ACC112 (cell line): ENCODE measurements around the gene ITPA.

Experiments used
- H2AFZ ChIP-seq: fragments of 200-600 bp; sonication (generic); one replicate; pipeline ENCODE4 v1.6.0; 2017; ENCODE audit warnings: antibody characterized with exemption, low read length; ENCODE audit not compliant: unreplicated experiment
- H3K27ac ChIP-seq: fragments of 200-600 bp; sonication (generic); 2 replicates; pipeline ENCODE4 v1.5.1; 2014; ENCODE audit warnings: low read depth, mild to moderate bottlenecking, antibody characterized with exemption, low read length, moderate library complexity
- H3K27me3 ChIP-seq: fragments of 200-600 bp; sonication (generic); 2 replicates; pipeline ENCODE4 v1.6.1; 2014; ENCODE audit warnings: mild to moderate bottlenecking, antibody characterized with exemption, low read length, moderate library complexity, mixed read lengths; ENCODE audit not compliant: insufficient read depth
- H3K36me3 ChIP-seq: fragments of 200-600 bp; sonication (generic); 2 replicates; pipeline ENCODE4 v1.6.1; 2016; ENCODE audit warnings: mild to moderate bottlenecking, antibody characterized with exemption, low read length, moderate library complexity, mixed read lengths; ENCODE audit not compliant: insufficient read depth
- H3K4me1 ChIP-seq: fragments of 200-600 bp; sonication (generic); one replicate; pipeline ENCODE4 v1.6.1; 2016; ENCODE audit warnings: low read length, mixed read lengths; ENCODE audit not compliant: insufficient read depth, unreplicated experiment, control insufficient read depth
- H3K4me3 ChIP-seq: fragments of 200-600 bp; sonication (generic); 2 replicates; pipeline ENCODE4 v1.5.1; 2014; ENCODE audit warnings: mild to moderate bottlenecking, low read depth, low read length
- H3K79me2 ChIP-seq: fragments of 200-600 bp; sonication (generic); one replicate; pipeline ENCODE4 v1.6.0; 2016; ENCODE audit warnings: low read length; ENCODE audit not compliant: control insufficient read depth, unreplicated experiment, insufficient read depth

ITPA gene

DNA sequence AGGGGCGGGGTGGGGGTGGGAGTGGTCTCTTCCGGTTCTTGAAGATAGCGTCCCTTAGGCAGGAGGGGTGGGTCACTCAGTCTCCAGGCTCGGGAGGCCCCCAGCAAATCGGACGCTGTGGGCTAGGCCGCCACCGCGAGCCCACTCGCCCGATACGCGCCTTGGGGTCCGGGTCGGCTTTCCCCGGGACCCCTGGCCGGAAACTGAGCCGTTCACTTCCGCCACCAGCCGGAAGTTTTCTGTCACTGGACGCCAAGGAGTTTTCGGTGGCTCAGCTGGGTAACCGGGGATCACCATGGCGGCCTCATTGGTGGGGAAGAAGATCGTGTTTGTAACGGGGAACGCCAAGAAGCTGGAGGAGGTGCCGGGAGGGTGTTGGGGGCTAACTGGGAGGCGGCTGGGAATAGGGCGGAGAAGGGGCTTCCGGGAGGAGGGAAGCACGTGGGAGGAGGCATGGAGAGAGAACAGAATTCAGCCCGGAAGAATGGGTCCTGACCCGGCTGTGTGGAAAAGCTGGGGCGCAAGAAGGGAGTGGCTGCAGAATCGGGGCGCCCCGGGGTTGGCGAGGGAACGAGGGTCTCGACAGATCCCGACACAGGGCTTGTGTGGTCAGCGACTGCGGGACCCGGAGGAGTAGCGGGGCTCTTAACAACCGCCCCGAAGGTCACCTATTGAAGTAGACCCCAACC is at the start of gene ITPA:
Gene ITPA, plus strand, starts transcription at position 242 of the 689 bp plus-strand sequence. Its CDS starts 54 bp downstream, at position 296.
- Histone ChIP-seq H3K4me1 (peaks cover 14% of the 10 kb centered on the region), H3K27me3 (no peaks in the 10 kb centered on the region), H3K27ac (peak within 1 kb of the TSS; percentile 56), H3K4me3 (peak within 1 kb of the TSS; percentile 99), H3K36me3 (no peaks in the 10 kb centered on the region), H2AFZ (peak within 1 kb of the TSS; percentile 99), H3K79me2 (peaks cover 34% of the 10 kb centered on the region)

GRCh38 chr20:3160418-3160817 is 48.9 kb upstream of the ITPA start:
- Histone ChIP-seq H3K79me2 (peaks cover 41% of the 10 kb centered on the region), H3K36me3 (no peaks in the 10 kb centered on the region), H2AFZ (no peak overlapping the region), H3K27me3 (no peaks in the 10 kb centered on the region), H3K4me1 (peaks cover 18% of the 10 kb centered on the region), H3K27ac (no peak overlapping the region), H3K4me3 (peak overlapping the region; percentile 93; the same call in 1 of the 2 replicates)

DNA sequence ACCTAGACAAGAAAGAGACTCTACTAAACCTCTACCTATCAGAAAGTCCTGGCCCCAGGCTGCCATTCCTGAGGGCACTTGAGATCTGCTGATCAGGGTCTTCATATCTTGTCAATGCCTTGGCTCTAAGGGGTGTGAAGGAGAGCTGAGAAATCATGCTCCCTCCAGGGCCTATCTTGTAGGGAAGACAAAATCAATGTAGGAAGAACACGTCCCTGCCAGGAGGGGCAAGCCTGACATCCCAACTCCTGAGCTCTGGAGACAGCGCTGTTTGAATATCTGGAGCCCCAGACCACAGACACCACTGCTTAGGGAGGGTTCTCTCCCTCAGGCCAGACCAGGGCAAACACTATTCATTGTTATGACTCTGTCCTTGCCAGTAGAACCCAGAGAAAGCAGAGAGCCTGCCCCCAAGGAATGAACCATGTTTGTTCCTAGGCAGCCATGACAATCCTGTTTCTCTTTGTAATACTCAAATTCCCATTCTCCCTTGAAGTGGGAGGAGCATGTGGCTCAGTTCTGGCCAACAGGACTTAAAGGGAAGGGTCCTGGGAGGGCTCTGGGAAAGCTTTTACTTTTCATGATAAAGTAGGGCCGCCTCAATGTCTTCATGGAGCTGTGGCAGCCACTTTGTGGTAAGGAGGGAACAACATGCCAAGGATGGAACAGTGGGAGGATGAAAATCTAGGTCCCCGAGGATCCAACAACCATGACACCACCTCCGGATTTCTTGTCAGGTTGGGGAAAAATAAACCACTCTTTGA is 47.8 kb upstream of the ITPA start:
- Histone ChIP-seq H3K27ac (no peak overlapping the region), H3K4me1 (peaks cover 18% of the 10 kb centered on the region), H3K27me3 (no peaks in the 10 kb centered on the region), H3K79me2 (peaks cover 31% of the 10 kb centered on the region), H3K36me3 (no peaks in the 10 kb centered on the region), H2AFZ (no peak overlapping the region), H3K4me3 (no peak overlapping the region)

- Histone ChIP-seq H3K36me3 (no peaks in the 10 kb centered on the region), H2AFZ (no peak overlapping the region), H3K27me3 (no peaks in the 10 kb centered on the region), H3K79me2 (peaks cover 25% of the 10 kb centered on the region), H3K27ac (no peak overlapping the region), H3K4me1 (peaks cover 16% of the 10 kb centered on the region), H3K4me3 (no peak overlapping the region)
Measured at GRCh38 chr20:3162080-3162611, 47.2 kb upstream of the ITPA start.

DNA sequence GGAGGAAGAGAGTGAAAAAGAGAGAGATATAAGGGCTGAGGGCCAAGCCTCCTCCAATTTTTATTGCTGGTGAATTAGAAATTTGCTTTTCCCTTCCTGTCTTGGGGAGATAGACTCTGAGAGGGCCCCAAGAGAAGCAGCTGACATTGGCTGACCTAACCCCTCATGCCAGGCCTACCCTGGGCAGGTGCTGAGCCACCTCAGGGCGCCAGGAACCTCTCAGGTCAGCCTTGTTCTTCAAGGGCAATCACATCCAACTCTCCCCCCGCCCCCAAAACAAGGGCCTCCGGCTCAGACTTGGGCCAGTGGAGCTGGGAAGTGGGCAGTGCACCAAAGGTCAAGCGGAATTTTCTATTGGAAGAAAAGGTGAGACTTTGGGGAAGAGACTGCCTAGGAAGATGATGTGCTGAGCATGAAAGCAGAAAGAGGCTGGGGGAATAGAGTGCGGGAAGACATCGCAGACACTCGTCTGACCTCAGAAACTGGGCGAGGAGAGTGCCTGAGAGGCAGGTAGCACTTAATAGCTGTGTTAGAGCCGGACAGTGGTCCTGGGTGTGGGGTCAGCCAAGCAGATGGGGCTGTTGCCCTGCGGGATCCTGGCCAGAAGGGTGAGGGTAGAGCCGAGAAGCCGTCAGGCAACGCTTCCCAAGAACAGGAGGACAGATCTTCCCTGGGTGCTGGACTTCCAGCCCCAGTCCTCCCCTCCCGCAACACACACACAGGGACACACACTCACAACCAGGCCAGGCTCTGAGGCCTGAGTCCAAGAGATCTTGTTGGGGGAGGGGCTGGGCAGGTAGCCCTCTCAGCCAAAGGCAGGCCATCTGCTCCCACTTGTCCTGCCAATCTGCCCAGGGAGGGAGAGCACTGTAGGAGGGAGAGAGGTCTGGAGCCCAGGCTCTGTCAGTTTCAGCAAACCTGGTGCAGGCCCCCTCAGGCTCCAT is 45.9 kb upstream of the ITPA start:
- Histone ChIP-seq H3K4me3 (no peak overlapping the region), H3K79me2 (peaks cover 12% of the 10 kb centered on the region), H3K27ac (no peak overlapping the region), H2AFZ (no peak overlapping the region), H3K27me3 (no peaks in the 10 kb centered on the region), H3K36me3 (no peaks in the 10 kb centered on the region), H3K4me1 (peaks cover 4% of the 10 kb centered on the region)

- Histone ChIP-seq H3K79me2 (peaks cover 4% of the 10 kb centered on the region), H3K4me3 (0 out of 2 replicates have a peak overlapping the region, but pooled peaks have one; percentile 37), H3K27ac (no peak overlapping the region), H3K36me3 (no peaks in the 10 kb centered on the region), H3K27me3 (no peaks in the 10 kb centered on the region), H3K4me1 (no peaks in the 10 kb centered on the region), H2AFZ (no peak overlapping the region)
Measured at GRCh38 chr20:3164043-3164762, 45.1 kb upstream of the ITPA start.

DNA sequence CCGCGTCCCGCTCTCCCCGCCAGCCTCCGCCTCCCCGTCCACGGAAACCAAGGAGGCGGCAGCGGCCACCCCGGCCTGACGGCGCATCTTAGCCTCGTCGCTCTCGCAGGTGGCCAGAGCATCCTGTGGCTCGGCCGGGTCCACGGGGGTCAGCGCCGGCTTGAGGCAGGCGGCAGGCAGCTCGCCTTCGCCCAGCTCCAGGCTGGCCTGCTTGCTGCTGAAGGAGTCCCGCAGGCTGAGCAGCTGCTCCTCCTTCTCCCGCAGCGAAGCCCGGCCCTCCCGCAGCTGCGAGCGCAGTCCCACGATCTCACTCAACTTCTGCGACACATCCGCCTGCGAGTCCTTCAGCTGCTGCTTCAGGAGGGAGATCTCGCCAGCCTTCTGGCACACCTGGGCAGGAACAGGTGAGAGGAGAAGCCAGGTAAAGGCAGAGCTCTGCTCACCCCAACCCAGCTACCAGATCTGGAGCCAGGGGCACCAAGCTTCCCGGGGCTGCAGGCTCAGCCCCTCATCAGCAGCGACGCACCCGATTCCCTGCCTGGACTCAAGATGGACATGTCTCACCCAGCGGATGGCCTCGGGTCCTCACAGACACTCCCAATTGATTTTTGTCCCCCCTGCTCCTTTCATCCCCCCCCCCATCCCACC is 44.4 kb upstream of the ITPA start:
- Histone ChIP-seq H3K36me3 (no peaks in the 10 kb centered on the region), H3K4me3 (peak overlapping the region; percentile 37; the same call in 1 of the 2 replicates), H3K4me1 (no peaks in the 10 kb centered on the region), H2AFZ (no peak overlapping the region), H3K79me2 (no peaks in the 10 kb centered on the region), H3K27me3 (no peaks in the 10 kb centered on the region), H3K27ac (no peak overlapping the region)

GRCh38 chr20:3165473-3166337 is 43.6 kb upstream of the ITPA start:
- H3K36me3 ChIP-seq = no peaks in the 10 kb centered on the region

DNA sequence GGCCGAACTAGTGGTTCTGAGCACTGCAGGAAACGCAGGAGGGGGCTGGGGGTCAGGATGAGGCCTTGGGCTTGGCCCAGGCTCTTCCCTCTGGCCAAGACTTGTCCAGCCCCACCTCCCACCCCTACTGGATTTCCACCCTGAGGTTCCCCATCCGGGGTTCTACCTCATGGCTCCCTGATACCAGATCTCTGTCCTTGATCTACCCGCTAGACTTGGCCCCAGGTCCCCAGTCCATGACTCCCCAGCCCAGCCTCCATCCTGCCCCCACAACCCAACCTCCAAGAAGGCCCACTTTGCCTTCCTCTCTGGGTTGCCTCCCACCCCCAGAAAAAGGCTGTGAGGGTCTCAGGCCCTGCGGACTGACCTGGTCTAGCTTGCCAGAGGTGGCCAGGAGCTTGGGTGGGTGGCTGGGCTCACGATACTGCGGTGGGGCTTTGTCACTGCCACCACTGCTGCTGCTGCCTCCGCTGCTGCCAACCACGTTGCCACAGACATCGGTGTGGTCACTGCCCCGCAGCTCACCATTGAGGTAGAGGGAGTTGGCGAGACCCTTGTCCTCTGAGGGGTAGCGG is 42.9 kb upstream of the ITPA start:
- Histone ChIP-seq H3K79me2 (no peaks in the 10 kb centered on the region), H3K36me3 (no peaks in the 10 kb centered on the region), H3K4me1 (no peaks in the 10 kb centered on the region), H3K4me3 (no peak overlapping the region), H3K27ac (no peak overlapping the region), H3K27me3 (no peaks in the 10 kb centered on the region), H2AFZ (no peak overlapping the region)

More at GRCh38 chr20:3165473-3166337, 43.6 kb upstream of the ITPA start:
- H3K4me3 ChIP-seq = no peak overlapping the region
- no peak overlapping the region for H2AFZ ChIP-seq
- no peaks in the 10 kb centered on the region for H3K4me1 ChIP-seq
- H3K79me2 ChIP-seq = no peaks in the 10 kb centered on the region
- H3K27ac ChIP-seq = no peak overlapping the region
- H3K27me3 ChIP-seq = no peaks in the 10 kb centered on the region
